Epithelial cell of esophagus (primary cell): Measurements from ENCODE around the gene UNC5C.

Experiments used
- DNase-seq: peaks from one replicate; pipeline ENCODE4 v3.0.0; 2010; ENCODE audit warnings: low read depth
- H3K4me3 ChIP-seq: 2 replicates; pipeline ENCODE4 v1.5.1; 2011; ENCODE audit warnings: mild to moderate bottlenecking, low read length, control low read depth
- CTCF ChIP-seq: IDR thresholded peaks from 2 replicates; pipeline ENCODE4 v1.5.1; 2011; ENCODE audit warnings: low read depth, mild to moderate bottlenecking, low read length, control low read depth, inconsistent platforms; ENCODE audit not compliant: insufficient read depth; ENCODE audit errors: missing control alignments

UNC5C gene

GRCh38 chr4:95232358-95233156 is 316.2 kb downstream of the UNC5C start:
- TF ChIP-seq CTCF: no peak
- no peak overlapping the region for H3K4me3 ChIP-seq
- DNase-seq: no peak

GRCh38 chr4:95231681-95232080 is 317.1 kb downstream of the UNC5C start:
- no peak overlapping the region for H3K4me3 ChIP-seq
- DNase-seq: no peak
- TF ChIP-seq CTCF: no peak

DNA sequence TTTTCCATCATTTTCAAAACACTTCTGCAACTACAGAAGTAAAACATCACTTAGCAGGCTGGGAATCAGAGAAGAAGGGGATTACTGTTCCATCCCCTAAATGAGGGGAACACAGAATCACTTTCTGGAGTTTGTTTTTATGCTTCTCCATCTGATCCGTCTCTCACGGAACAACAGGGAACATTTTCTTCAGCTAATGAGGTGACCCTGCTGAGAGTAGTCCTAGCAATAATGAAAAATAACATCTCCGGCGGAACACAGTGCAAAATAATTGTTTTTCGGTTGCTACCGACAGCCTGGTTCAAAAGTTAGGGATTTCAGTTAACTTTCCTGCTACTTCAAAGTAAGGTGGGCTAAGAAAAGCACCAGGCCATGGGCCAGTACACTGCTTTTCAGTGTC is 322.9 kb downstream of the UNC5C start:
- DNase-seq: no peak
- H3K4me3 ChIP-seq: no peak overlapping the region
- no peak for TF ChIP-seq CTCF

DNA sequence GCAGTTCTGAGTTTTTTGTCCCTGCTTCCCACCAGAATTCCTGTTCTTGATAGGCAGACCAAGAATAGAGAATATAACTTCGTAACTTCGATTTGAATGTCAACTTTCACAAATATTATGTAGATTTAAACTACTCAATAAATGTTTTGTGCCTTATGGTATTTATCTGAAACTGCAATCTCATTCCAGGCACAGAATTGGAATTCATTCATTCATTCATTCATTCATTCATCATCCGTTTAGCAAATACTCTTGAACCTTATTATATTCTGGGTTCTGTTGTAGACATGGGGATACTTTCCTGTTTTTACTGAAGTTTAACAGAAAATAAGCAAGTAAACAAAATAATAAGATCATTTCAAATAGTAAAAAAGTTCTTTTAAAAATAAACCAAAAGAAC is 324.4 kb downstream of the UNC5C start:
- H3K4me3 ChIP-seq: no peak overlapping the region
- no peak for DNase-seq
- no peak for TF ChIP-seq CTCF

- TF ChIP-seq CTCF: no peak
- no peak overlapping the region for H3K4me3 ChIP-seq
- no peak for DNase-seq
Observed at GRCh38 chr4:95220205-95221175, 328.3 kb downstream of the UNC5C start.

DNA sequence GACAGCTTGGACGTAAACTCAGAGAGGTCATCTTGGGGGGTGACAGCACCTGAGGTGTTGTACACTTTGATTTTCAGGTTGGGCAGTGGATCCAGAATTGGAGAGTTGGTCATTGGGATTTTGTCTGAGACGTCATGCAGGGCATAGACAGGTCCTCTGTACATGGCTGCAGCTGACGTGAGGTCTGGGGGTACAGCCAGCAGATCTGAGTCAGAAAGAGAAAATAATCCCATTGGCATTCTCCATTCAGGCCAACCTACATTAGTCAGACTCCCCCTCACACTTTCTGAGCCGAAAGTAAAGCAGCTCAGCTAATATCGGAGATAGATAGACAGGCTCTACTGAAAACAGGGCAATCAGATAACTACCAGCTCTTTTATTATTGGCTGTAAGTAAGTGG is 329.7 kb downstream of the UNC5C start:
- DNase-seq: no peak
- no peak overlapping the region for H3K4me3 ChIP-seq
- TF ChIP-seq CTCF: no peak
